Measurements from ENCODE around the gene SIL1.
"Not testable (repeated sequence)": the region's sequence is repeated elsewhere in the genome, so short reads cannot be mapped to it uniquely, and the experiment has no call there.

Gene SIL1

DNA sequence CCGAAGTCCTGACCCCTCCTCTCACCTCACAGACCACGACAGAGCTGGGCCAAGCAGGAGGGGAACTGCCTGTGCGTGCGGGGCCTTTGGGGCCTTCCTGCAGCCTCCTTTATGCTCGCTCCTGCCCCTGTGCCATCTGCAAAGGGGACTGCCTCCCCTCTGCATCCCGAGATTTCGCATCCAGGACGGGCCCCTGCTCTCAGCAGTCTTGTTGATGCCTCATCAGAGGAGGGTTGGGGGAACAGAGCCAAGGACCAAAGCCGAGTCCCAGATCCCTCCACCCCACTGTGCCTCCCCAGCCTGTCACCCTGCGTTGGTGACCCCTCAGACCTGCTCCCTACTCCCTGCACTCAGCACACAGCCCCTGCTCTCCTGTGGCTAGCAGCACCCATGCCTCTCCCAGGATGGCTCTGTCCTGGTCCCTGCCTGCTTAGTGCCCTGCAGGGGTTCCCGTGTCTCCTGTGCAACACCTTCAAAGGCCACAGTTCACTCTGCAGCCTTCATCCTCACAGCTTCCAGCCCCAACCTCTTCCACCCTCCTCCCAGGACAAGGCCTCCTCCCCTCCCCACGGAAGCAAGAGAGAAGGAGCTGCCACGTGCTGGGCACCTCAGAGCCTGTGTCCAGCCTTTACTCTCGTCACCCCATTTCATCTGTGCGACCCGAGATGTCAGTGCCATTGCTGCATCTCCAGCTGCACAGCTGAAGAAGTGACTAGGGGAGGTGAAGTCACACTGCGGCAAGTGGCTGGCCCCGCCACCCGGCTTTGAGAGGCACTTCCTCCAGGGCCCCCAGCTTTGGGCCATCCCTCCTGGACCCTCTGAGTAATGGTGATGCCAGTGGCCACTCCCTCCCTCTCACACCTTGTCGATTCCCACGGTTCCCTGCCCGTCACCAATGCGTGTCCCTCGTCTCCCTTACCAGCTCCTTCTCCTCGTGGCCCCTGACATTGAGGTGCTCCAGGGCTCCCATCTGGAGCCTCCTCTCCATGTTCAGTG is 260.5 kb downstream of the SIL1 start:
- no peak for DNase-seq (ENCODE audit: low spot score)

GRCh38 chr5:138936968-138937345 is 261.2 kb downstream of the SIL1 start:
- DNase-seq (ENCODE audit: low spot score): no peak

- peak; percentile 83 for DNase-seq (ENCODE audit: low spot score)
Observed at GRCh38 chr5:138936225-138936967, 261.8 kb downstream of the SIL1 start.

DNA sequence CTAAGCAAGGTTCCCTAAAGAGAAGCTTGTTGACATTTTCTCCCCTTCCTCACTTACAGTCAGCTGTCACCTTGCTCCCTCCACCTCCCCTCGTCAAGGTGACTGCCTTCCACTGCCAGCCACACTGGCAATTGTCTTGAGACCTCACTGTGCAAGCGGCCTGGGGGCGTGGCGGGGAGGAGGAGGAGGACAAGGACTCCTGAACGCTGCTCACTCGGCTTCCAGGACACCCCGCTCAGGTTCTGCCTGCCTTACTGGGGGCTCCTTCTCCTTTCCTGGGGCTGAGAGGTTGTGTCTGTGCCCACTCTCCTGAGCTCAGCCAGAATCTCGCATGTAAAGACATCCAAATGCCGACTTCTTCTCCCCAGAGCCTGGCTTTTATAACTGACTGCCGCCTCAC is 262.7 kb downstream of the SIL1 start:
- DNase-seq (ENCODE audit: low spot score): no peak

GRCh38 chr5:138934971-138935370 is 263.2 kb downstream of the SIL1 start:
- DNase-seq (ENCODE audit: low spot score): no peak

DNA sequence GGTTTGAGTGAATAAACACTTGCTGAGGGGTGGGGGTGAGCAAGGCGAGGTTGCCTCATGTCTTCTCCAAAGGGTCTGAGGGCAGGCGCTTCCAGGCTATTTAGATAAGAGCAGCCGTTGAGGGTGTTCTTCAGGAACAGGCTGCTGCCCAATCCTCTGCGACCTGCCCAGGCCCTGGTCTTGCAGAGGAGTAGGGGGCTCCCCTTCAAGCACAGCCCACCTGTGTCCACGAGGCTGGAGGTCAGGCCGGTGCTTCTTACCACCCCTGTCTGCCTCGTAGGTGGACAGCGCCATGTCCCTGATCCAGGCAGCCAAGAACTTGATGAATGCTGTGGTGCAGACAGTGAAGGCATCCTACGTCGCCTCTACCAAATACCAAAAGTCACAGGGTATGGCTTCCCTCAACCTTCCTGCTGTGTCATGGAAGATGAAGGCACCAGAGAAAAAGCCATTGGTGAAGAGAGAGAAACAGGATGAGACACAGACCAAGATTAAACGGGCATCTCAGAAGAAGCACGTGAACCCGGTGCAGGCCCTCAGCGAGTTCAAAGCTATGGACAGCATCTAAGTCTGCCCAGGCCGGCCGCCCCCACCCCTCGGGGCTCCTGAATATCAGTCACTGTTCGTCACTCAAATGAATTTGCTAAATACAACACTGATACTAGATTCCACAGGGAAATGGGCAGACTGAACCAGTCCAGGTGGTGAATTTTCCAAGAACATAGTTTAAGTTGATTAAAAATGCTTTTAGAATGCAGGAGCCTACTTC is 264.5 kb downstream of the SIL1 start:
- no peak for DNase-seq (ENCODE audit: low spot score)

- DNase-seq (ENCODE audit: low spot score): no peak
Observed at GRCh38 chr5:138932171-138932810, 265.9 kb downstream of the SIL1 start.

GRCh38 chr5:138930371-138931097 is 267.6 kb downstream of the SIL1 start:
- no peak for DNase-seq (ENCODE audit: low spot score)

GRCh38 chr5:138929571-138929955 is 268.6 kb downstream of the SIL1 start:
- DNase-seq (ENCODE audit: low spot score): no peak

GRCh38 chr5:138927979-138928378 is 270.2 kb downstream of the SIL1 start:
- DNase-seq (ENCODE audit: low spot score): no peak

GRCh38 chr5:138927544-138927943 is 270.6 kb downstream of the SIL1 start:
- DNase-seq (ENCODE audit: low spot score): no peak

DNA sequence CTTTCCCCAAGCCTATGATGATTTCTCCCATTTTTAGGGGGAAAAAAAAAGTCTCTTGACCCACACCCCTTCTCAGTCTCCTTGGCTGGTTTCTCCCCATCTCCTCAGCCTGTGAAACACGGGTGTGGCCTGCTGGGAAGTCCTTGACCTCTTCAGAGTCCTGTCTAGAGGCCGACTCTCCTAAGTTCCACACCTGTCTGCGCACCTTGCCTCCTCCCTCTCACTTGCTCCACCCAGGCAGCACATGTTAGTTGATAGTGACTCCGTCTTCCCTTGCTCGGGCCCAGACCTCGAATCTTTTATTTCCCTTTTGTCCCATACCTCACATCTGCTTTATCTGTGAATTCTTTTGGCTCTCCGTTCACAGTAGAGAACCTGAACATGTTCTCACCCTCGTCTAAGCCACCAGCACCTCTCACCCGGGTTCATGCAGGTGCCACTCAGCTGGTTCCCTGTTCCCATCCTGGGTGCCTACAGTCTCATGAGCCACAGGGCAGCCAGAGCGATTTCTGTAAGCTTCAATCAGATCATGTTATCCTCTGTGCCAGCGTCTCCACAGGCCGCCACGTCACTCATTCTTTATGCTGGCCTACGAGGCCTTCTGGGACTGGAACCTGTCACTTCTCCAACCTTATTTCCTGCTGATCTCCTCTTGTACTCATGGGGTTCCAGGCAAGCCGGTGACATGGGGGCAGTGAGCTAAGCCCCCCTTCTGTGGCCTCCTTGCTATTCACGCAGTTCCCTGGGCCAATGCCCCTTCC is 271.3 kb downstream of the SIL1 start:
- no peak for DNase-seq (ENCODE audit: low spot score)

DNA sequence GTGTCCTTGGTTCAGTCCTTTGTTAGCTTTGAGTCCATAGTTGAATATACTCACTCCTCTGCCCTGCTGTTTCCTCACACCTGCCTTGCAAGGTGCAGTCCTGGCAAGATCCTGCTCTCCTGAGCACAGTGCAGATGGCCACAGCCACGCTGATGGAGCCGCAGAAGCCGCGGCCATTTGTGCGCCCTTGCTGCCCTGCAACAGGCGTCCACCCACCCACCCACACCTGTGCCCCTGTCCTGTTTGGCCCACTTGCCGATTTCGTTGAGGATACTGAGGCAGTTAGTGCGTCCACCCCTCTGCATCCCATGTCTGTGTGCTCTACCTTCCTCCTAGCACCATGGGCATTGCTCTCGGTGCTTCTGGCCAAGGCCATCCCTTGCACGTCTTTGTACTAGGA is 271.9 kb downstream of the SIL1 start:
- DNase-seq (ENCODE audit: low spot score): no peak

DNA sequence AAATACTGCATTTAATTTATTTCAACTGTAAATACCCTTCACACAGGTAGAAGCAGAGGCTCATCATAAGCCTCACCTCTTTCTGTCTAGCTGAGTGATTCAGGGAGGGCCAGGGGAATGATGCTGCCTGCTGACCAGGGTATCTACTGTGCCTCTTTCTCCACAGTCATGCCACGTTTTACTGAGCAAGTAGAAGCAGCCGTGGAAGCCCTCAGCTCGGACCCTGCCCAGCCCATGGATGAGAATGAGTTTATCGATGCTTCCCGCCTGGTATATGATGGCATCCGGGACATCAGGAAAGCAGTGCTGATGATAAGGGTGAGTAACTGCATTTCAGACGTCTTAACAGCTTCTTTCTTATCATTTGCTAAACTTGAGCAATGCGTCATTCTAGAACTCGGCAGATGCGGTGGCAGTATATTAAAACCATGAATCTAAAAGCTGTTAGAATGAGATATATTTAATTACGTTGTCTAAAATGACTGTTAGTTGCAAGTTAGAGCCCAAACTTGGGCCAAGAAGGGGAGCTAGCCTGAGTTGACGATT is 273.0 kb downstream of the SIL1 start:
- no peak for DNase-seq (ENCODE audit: low spot score)

DNA sequence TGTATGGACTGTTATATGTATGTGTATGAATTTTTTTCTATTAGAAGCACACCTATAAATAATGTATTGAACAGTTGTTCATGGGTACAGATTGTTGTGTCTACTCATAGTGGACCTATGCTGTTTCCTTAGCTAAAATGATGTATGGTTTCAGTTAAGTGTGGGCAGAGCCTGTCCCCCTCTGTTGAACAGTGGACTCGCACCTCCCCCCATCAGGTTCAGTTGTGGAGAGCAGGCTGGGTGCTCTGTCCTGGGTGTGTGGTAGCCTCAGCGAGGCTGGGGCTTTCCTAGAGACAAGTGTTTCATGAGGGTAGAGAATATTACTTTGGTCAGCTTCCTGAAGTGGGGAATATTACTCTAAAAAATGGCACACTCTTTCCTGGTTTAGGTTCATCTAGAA is 275.7 kb downstream of the SIL1 start:
- no peak for DNase-seq (ENCODE audit: low spot score)

- DNase-seq (ENCODE audit: low spot score): not testable (repeated sequence)
Observed at GRCh38 chr5:138921362-138921761, 276.8 kb downstream of the SIL1 start.

DNA sequence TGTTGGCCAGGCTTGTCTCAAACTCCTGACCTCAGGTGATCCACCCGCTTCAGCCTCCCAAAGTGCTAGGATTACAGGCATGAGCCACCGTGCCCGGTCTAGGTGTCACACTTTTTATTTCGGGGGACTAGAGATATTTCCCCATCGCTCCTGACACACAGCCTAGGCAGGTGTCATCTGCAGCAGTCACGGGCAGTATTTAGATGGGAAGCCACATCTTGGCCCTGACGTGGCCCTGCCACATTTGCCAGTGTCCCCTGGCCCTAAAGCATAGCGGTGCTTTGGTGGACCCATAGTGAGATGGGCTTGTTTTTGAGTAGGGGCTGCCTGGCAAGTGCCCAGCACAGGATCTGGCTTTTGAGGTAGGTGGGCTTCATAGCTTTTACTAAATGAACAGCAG is 278.0 kb downstream of the SIL1 start:
- no peak for DNase-seq (ENCODE audit: low spot score)

GRCh38 chr5:138918686-138919085 is 279.5 kb downstream of the SIL1 start:
- no peak for DNase-seq (ENCODE audit: low spot score)

DNA sequence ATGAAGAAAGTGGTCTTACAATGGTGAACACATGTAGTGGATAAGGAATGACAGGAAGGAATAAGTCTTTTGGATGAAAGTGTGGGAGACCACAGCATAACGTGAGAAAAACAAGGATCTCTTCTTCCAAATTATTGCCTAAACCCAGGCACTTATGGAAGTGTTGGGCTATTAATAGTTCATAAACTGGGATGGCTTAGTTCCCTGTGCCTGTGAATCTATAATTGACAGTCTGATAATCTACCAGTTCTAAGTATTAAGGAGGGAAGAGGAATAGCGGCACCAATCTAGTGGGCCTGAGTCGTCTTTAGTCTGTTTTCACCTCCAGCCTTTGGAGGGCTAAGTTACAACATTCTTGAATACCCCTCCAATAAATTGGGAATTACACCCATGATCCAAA is 283.8 kb downstream of the SIL1 start:
- DNase-seq (ENCODE audit: low spot score): no peak

DNA sequence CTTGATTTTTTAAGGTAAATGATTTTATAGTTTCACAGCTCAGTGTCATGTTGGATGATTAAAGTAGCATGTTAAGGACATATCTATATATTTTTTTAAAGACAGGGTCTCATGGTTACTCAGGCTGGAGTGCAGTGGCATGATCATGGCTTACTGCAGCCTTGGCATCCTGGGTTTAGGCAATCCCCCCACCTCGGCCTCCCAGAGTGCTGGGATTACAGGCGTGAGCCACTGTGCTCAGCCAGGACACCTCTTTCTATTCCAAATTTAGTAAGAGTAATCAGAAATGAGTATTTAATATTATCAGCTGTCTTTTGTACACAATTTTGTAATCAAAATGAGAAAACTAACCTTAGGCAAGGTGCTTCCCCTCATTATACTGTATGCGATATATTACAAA is 284.4 kb downstream of the SIL1 start:
- no peak for DNase-seq (ENCODE audit: low spot score)

All from kidney capillary endothelial cell (primary cell).